ENCODE data around the gene MUC4.
"Not testable (repeated sequence)": the region's sequence is repeated elsewhere in the genome, so short reads cannot be mapped to it uniquely, and the experiment has no call there.

DNA sequence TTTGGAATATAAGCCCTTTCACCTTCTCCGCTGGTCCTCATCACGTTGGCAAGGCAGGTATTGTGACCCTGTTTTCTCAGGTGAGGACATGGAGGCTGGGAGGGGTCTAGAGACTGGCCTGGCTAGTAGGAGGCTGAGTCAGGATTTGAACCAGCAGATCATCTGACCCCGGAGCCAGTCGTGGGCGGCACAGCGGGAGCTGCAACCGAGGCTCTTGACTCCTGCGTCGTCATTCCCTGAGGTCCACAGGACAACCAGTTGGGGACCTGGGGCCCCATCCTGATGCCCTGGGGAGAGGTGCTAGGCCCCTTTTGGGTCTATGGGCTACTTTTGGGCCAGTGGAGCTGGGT, 88.8 kb downstream of the MUC4 start:
- TF ChIP-seq EZH2 (IDR thresholded peaks at IDR 0.05); POLR2AphosphoS5 (IDR thresholded peaks at IDR 0.05; ENCODE audit: borderline replicate concordance, low read depth, low read length): not testable (repeated sequence)

Measured in SK-N-MC (cell line).